ENCODE measurements around the gene ATG9B. TPM values are rescaled to one million over a fixed set of nuclear protein-coding genes. Genes with fewer than 3 reads are reported as not detected.

Gene ATG9B
- total and polyA plus RNA-seq, 2 of the 13 experiments (the other 11 are each of a cell fraction or from before 2014, with no cell fraction given) = 0.24 TPM; not detected in 1

- TF ChIP-seq PRDM10 (CRISPR knock-in tag; IDR thresholded peaks at IDR 0.05; ENCODE audit: low read depth) = 0 out of 2 replicates have a peak, but pooled peaks have one; percentile 39
- TF ChIP-seq MED1 (CRISPR knock-in tag; IDR thresholded peaks at IDR 0.05) = peak; percentile 60
- TF ChIP-seq HNRNPLL (IDR thresholded peaks at IDR 0.05; ENCODE audit: low read depth, low read length, poor library complexity, severe bottlenecking) = no peak
- TF ChIP-seq GPN1 (CRISPR knock-in tag; IDR thresholded peaks at IDR 0.05; ENCODE audit: borderline replicate concordance) = no peak
- peak; percentile 75 for TF ChIP-seq TARDBP (CRISPR knock-in tag; IDR thresholded peaks at IDR 0.05)
- TF ChIP-seq ZNF136 (CRISPR knock-in tag; IDR thresholded peaks at IDR 0.05; ENCODE audit: low read depth) = no peak
- no peak for TF ChIP-seq ZNF251 (CRISPR knock-in tag; IDR thresholded peaks at IDR 0.05)
- TF ChIP-seq FOXA1 (IDR thresholded peaks at IDR 0.05) = no peak
- TF ChIP-seq FOXA1 (CRISPR knock-in tag; IDR thresholded peaks at IDR 0.05) = no peak
- 0 out of 2 replicates have a peak, but pooled peaks have one; percentile 29 for TF ChIP-seq ZNF740 (CRISPR knock-in tag; IDR thresholded peaks at IDR 0.05)
- no peak for TF ChIP-seq CBX1 (IDR thresholded peaks at IDR 0.05; ENCODE audit: low read depth)
- TF ChIP-seq ZSCAN21 (CRISPR knock-in tag; IDR thresholded peaks at IDR 0.05; ENCODE audit: borderline replicate concordance) = no peak
- no peak for TF ChIP-seq RFX3 (CRISPR knock-in tag; IDR thresholded peaks at IDR 0.05)
- TF ChIP-seq AFF4 (CRISPR knock-in tag; IDR thresholded peaks at IDR 0.05) = no peak
- no peak for TF ChIP-seq USF2 (IDR thresholded peaks at IDR 0.05; ENCODE audit: low read depth, low read length)
- no peak for TF ChIP-seq USF2 (CRISPR knock-in tag; IDR thresholded peaks at IDR 0.05; ENCODE audit: borderline replicate concordance)
- no peak for TF ChIP-seq GTF3A (CRISPR knock-in tag; conservative IDR thresholded peaks at IDR 0.05)
- no peak for TF ChIP-seq CERS6 (CRISPR knock-in tag; IDR thresholded peaks at IDR 0.05)
- no peak for TF ChIP-seq ZNF121 (CRISPR knock-in tag; IDR thresholded peaks at IDR 0.05)
- TF ChIP-seq ZNF354B (CRISPR knock-in tag; IDR thresholded peaks at IDR 0.05) = no peak
Measured at GRCh38 chr7:151012031-151012692, 12.1 kb downstream of the ATG9B start (continued).
